Activated T-helper 9 cell treated with anti-CD3 and anti-CD28 coated beads, Interleukin-2, amount 50 U/mL, for 16 hours (primary cell): Measurements from ENCODE around the gene IFNK.

ENCODE experiments used
- DNase-seq: peaks from one replicate; pipeline ENCODE4 v3.0.0-alpha.2; 2020; ENCODE audit warnings: low read depth

Gene IFNK

DNA sequence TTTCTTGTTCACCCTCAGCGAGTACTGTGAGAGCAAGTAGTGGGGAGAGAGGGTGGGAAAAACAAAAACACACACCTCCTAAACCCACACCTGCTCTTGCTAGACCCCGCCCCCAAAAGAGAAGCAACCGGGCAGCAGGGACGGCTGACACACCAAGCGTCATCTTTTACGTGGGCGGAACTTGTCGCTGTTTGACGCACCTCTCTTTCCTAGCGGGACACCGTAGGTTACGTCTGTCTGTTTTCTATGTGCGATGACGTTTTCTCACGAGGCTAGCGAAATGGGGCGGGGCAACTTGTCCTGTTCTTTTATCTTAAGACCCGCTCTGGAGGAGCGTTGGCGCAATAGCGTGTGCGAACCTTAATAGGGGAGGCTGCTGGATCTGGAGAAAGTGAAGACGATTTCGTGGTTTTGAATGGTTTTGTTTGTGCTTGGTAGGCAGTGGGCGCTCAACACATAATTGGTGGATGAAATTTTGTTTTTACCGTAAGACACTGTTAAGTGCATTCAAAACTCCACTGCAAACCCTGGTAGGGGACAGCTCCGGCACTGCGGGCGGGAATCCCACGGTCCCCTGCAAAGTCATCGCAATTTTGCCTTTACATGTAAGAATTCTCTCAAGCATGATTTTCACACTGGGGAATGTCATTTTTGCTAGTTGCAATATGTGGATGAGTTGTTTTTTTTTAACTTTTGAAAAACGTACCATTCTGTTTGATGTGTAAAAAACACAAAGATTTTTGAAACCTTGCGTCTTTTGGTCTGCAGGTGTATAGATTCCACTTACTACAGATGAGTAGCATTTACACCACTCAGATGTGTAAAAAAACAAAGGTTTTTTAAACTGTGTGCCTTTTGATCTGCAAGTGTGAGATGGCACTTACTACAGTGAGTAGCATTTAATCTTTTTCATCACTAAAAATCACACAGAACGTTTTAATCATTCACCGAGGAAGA, 49.8 kb downstream of the IFNK start:
- peak; percentile 90 for DNase-seq
